Loucy (cell line): ENCODE results near the gene HOMER3.

Source experiments
- H2AFZ ChIP-seq: fragments of 200-600 bp; sonication (generic); 2 replicates; pipeline ENCODE4 v1.6.0; 2016; ENCODE audit warnings: antibody characterized with exemption, mild to moderate bottlenecking, low read length, moderate library complexity
- H3F3A ChIP-seq: fragments of 200-600 bp; 2 replicates; pipeline ENCODE4 v1.6.0; 2016; ENCODE audit warnings: antibody characterized with exemption, low read depth, mild to moderate bottlenecking
- H3K27me3 ChIP-seq: fragments of 200-600 bp; sonication (generic); 2 replicates; pipeline ENCODE4 v1.6.1; 2014; ENCODE audit warnings: low read length, mild to moderate bottlenecking; ENCODE audit not compliant: insufficient read depth, poor library complexity, severe bottlenecking
- H3K36me3 ChIP-seq: fragments of 200-600 bp; sonication (generic); 2 replicates; pipeline ENCODE4 v1.6.1; 2016; ENCODE audit warnings: low read length; ENCODE audit not compliant: insufficient read depth
- H3K4me1 ChIP-seq: fragments of 200-600 bp; sonication (generic); 2 replicates; pipeline ENCODE4 v1.5.1; 2014; ENCODE audit warnings: low read length, mild to moderate bottlenecking; ENCODE audit not compliant: insufficient read depth, poor library complexity, severe bottlenecking
- H3K4me2 ChIP-seq: fragments of 200-600 bp; sonication (generic); 2 replicates; pipeline ENCODE4 v1.6.0; 2014; ENCODE audit warnings: antibody characterized with exemption, low read length, low read depth, mild to moderate bottlenecking; ENCODE audit not compliant: poor library complexity, severe bottlenecking
- H3K4me3 ChIP-seq: fragments of 200-600 bp; sonication (generic); 2 replicates; pipeline ENCODE4 v1.5.1; 2014; ENCODE audit warnings: low read length, mild to moderate bottlenecking, mixed read lengths; ENCODE audit not compliant: poor library complexity, severe bottlenecking
- H3K79me2 ChIP-seq: fragments of 200-600 bp; sonication (generic); 2 replicates; pipeline ENCODE4 v1.6.1; 2014; ENCODE audit warnings: low read length; ENCODE audit not compliant: insufficient read depth
- H3K9ac ChIP-seq: fragments of 200-600 bp; sonication (generic); 2 replicates; pipeline ENCODE4 v1.6.0; 2014; ENCODE audit warnings: mild to moderate bottlenecking, low read depth, low read length, moderate library complexity; ENCODE audit not compliant: poor library complexity, severe bottlenecking
- H3K9me2 ChIP-seq: fragments of 200-600 bp; sonication (generic); replicated peaks from 2 replicates; pipeline ENCODE4 v1.6.1; 2016; ENCODE audit warnings: low read depth, low read length, mixed read lengths
- H3K9me3 ChIP-seq: fragments of 200-600 bp; sonication (generic); 2 replicates; pipeline ENCODE4 v1.6.1; 2014; ENCODE audit warnings: mild to moderate bottlenecking, antibody characterized with exemption, low read length, low read depth; ENCODE audit not compliant: insufficient read depth
- H4K20me1 ChIP-seq: fragments of 200-600 bp; sonication (generic); 2 replicates; pipeline ENCODE4 v1.6.0; 2014; ENCODE audit warnings: antibody characterized with exemption, low read length, mild to moderate bottlenecking; ENCODE audit not compliant: insufficient read depth, poor library complexity, severe bottlenecking
- EZH2phosphoT487 ChIP-seq: fragments of 200-600 bp; IDR thresholded peaks from 2 replicates; pipeline ENCODE4 v1.6.1; 2018; ENCODE audit warnings: antibody characterized with exemption, mild to moderate bottlenecking, moderate library complexity, borderline replicate concordance
- TF ChIP-seq, protein P1 (sequence below): fragments of 200-600 bp; sonication (generic); conservative IDR thresholded peaks from 2 replicates; pipeline ENCODE4 v1.5.1; 2014; ENCODE audit warnings: mild to moderate bottlenecking, antibody characterized with exemption, low read length

HOMER3 gene

DNA sequence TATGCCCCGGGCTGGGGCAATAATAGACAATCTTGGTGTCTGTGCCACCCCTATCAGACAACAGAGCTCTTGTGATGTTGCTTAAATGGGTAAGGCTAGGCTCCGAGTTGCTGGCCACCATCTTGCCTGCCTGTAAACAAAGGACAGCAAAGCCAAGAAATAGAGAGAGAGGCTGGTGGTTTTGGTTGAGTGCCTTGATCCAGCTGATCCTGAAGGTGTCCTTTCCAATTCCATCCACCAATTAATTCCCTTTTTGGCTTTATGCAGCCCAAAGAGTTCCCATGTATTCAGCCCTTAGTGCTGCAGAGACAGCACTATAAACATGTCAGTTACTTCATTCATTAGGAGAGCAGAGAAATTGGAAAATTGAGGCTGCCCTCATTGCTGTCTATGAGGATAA, 41.7 kb upstream of the HOMER3 start:
- no peaks in the 10 kb centered on the region for H3K27me3 ChIP-seq
- no peak overlapping the region for H3K4me2 ChIP-seq
- no peaks in the 10 kb centered on the region for H3K4me1 ChIP-seq
- no peaks in the 10 kb centered on the region for H3K9me3 ChIP-seq
- H4K20me1 ChIP-seq, result no peaks in the 10 kb centered on the region
- no peak overlapping the region for H3K4me3 ChIP-seq
- H3F3A ChIP-seq, result no peaks in the 10 kb centered on the region
- H3K9me2 ChIP-seq, result no peaks in the 10 kb centered on the region
- no peak overlapping the region for H3K9ac ChIP-seq
- TF ChIP-seq, protein P1, sequence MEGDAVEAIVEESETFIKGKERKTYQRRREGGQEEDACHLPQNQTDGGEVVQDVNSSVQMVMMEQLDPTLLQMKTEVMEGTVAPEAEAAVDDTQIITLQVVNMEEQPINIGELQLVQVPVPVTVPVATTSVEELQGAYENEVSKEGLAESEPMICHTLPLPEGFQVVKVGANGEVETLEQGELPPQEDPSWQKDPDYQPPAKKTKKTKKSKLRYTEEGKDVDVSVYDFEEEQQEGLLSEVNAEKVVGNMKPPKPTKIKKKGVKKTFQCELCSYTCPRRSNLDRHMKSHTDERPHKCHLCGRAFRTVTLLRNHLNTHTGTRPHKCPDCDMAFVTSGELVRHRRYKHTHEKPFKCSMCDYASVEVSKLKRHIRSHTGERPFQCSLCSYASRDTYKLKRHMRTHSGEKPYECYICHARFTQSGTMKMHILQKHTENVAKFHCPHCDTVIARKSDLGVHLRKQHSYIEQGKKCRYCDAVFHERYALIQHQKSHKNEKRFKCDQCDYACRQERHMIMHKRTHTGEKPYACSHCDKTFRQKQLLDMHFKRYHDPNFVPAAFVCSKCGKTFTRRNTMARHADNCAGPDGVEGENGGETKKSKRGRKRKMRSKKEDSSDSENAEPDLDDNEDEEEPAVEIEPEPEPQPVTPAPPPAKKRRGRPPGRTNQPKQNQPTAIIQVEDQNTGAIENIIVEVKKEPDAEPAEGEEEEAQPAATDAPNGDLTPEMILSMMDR, result no peak
- no peak for TF ChIP-seq EZH2phosphoT487
- H3K79me2 ChIP-seq, result no peaks in the 10 kb centered on the region
- no peak overlapping the region for H2AFZ ChIP-seq
- no peaks in the 10 kb centered on the region for H3K36me3 ChIP-seq

DNA sequence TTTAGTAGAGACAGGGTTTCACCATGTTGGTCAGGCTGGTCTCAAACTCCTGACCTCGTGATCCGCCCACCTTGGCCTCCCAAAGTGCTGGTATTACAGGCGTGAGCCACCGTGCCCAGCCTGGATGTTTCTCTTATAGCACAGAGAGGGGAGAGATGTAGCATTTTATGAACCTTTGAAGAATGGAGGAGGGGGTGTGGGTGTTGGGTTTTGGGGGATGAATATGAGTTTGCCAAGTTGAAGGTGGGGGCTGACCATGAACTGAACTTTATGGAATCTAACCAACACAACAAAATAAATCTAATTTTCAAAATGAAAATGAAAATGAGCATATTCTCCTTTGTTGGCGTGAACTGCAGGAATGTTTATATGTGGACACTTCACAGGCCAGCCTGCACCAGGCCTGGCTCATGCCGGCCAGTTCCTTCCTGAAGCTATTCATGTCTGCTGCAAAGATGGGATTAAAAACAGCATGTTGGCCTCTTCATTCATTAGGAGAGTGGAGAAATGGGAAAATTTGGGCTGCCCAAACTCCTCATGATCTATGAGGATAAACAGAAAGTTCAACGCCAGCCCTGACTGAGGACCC, 39.5 kb upstream of the HOMER3 start:
- no peaks in the 10 kb centered on the region for H3K79me2 ChIP-seq
- no peaks in the 10 kb centered on the region for H3K9me2 ChIP-seq
- TF ChIP-seq EZH2phosphoT487, result no peak
- TF ChIP-seq, protein P1, result no peak
- H2AFZ ChIP-seq, result no peak overlapping the region
- H3K36me3 ChIP-seq, result no peaks in the 10 kb centered on the region
- no peak overlapping the region for H3K4me2 ChIP-seq
- H3K27me3 ChIP-seq, result no peaks in the 10 kb centered on the region
- no peaks in the 10 kb centered on the region for H3F3A ChIP-seq
- no peak overlapping the region for H3K9ac ChIP-seq
- H4K20me1 ChIP-seq, result no peaks in the 10 kb centered on the region
- no peaks in the 10 kb centered on the region for H3K4me1 ChIP-seq
- no peaks in the 10 kb centered on the region for H3K9me3 ChIP-seq
- no peak overlapping the region for H3K4me3 ChIP-seq

DNA sequence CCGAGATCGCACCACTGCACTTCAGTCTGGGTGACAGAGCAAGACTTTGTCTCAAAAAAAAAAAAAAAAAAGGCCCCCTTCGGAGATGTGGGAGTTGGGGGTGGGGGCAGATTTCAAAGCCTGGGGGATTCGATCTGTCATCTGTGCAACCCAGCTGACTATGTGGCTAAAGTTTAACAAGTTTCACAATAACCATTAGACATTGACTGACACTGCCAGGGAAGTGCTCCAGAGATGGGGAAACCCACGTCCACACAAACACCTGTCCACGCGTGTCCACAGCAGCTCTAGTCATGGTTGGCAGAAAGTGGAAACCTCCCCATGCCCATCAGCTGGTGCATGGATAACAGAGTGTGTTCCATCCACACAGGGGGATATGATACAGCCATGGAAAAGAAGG, 37.6 kb upstream of the HOMER3 start:
- no peak overlapping the region for H3K9ac ChIP-seq
- H3K36me3 ChIP-seq, result no peaks in the 10 kb centered on the region
- no peak overlapping the region for H2AFZ ChIP-seq
- no peaks in the 10 kb centered on the region for H3K4me1 ChIP-seq
- no peaks in the 10 kb centered on the region for H3K9me3 ChIP-seq
- no peaks in the 10 kb centered on the region for H3K9me2 ChIP-seq
- TF ChIP-seq, protein P1, result no peak
- no peak for TF ChIP-seq EZH2phosphoT487
- H3K27me3 ChIP-seq, result no peaks in the 10 kb centered on the region
- no peaks in the 10 kb centered on the region for H3F3A ChIP-seq
- H3K79me2 ChIP-seq, result no peaks in the 10 kb centered on the region
- H3K4me2 ChIP-seq, result no peak overlapping the region
- no peak overlapping the region for H3K4me3 ChIP-seq
- H4K20me1 ChIP-seq, result no peaks in the 10 kb centered on the region
